Measurements from ENCODE around the gene FUBP1. TPM values are rescaled to one million over a fixed set of nuclear protein-coding genes. Genes with fewer than 3 reads are reported as not detected.

FUBP1 gene
- total and polyA plus RNA-seq, 2 donors (not counting 3 experiments of a cell fraction or from before 2014, with no cell fraction given), result 112 to 166 TPM

DNA sequence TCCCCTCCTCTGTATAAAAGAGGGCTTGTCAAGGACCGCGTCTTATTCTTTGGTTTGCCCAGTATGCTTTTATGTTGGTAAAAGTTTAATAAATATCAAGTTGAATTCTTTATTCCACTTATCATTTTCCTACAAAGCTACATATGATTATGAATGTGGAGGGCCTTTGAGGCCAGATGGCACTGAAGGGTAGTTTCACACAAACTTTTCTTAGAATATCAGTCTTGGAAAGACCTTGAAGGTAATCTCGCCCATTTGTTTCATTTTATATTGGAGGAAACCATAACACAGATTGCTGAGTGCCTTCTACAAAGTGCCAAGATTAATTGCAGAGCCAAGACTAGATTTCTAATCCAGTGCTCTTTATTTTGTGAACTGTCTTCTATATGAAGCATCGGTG is 5.8 kb upstream of the FUBP1 start:
- Histone ChIP-seq H3K9me3 (replicated peaks; ENCODE audit: control insufficient read depth, insufficient read depth, low read length) (no peaks in the 10 kb centered on the region), H2AFZ (ENCODE audit: low read depth, low read length) (no peak overlapping the region), H3K4me2 (ENCODE audit: insufficient read depth, low read length) (no peak overlapping the region), H3K27me3 (ENCODE audit: control insufficient read depth in 2 of 2, insufficient read depth in 2 of 2, low read length in 2 of 2) (no peaks in the 10 kb centered on the region), H3K4me3 (replicated peaks in 1 of 3; ENCODE audit: insufficient read depth in 1 of 3, low read depth in 1 of 3, low read length in 3 of 3) (no peak overlapping the region), H3K4me1 (ENCODE audit: control insufficient read depth, extremely low read depth, insufficient read depth, low read length) (peaks cover 14% of the 10 kb centered on the region), H3K9me1 (replicated peaks; ENCODE audit: control insufficient read depth, extremely low read depth, insufficient read depth, low read length) (no peaks in the 10 kb centered on the region), H4K20me1 (replicated peaks; ENCODE audit: control insufficient read depth, extremely low read depth, insufficient read depth, low read length) (peaks cover under 1% of the 10 kb centered on the region), H3K36me3 (ENCODE audit: control insufficient read depth in 2 of 2, extremely low read depth in 1 of 2, insufficient read depth in 2 of 2, low read length in 2 of 2) (peaks cover 0 to 5% of the 10 kb centered on the region in 2 experiments), H3K79me2 (ENCODE audit: control insufficient read depth, insufficient read depth, low read length) (peaks cover 80% of the 10 kb centered on the region), H3K27ac (ENCODE audit: insufficient read depth, low read depth, low read length) (no peak overlapping the region), H3K9ac (replicated peaks; ENCODE audit: extremely low read depth, insufficient read depth, low read length) (no peak overlapping the region)
- DNase-seq (ENCODE audit: low read depth, low spot score), result no peak
- no peak for FAIRE-seq
- CTCF ChIA-PET, result no interaction called here
- POLR2A ChIA-PET, result no interaction called here
- no TSS peak for BruUV-seq (replicated peaks)
- dilution Hi-C loops (cut with MboI; ENCODE audit: extremely low pct_ligation_motif_present, low sequenced_read_pairs), result no loop called here
- intact Hi-C loops (cut with micrococcal nuclease), result no loop called here
- TF ChIP-seq, protein P1, sequence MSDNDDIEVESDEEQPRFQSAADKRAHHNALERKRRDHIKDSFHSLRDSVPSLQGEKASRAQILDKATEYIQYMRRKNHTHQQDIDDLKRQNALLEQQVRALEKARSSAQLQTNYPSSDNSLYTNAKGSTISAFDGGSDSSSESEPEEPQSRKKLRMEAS (IDR thresholded peaks at IDR 0.05; ENCODE audit: insufficient read depth, insufficient read length), result no peak
- TF ChIP-seq, protein P2, sequence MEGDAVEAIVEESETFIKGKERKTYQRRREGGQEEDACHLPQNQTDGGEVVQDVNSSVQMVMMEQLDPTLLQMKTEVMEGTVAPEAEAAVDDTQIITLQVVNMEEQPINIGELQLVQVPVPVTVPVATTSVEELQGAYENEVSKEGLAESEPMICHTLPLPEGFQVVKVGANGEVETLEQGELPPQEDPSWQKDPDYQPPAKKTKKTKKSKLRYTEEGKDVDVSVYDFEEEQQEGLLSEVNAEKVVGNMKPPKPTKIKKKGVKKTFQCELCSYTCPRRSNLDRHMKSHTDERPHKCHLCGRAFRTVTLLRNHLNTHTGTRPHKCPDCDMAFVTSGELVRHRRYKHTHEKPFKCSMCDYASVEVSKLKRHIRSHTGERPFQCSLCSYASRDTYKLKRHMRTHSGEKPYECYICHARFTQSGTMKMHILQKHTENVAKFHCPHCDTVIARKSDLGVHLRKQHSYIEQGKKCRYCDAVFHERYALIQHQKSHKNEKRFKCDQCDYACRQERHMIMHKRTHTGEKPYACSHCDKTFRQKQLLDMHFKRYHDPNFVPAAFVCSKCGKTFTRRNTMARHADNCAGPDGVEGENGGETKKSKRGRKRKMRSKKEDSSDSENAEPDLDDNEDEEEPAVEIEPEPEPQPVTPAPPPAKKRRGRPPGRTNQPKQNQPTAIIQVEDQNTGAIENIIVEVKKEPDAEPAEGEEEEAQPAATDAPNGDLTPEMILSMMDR (IDR thresholded peaks at IDR 0.05; ENCODE audit: extremely low read depth in 1 of 2, insufficient read depth in 1 of 2, low read depth in 1 of 2, low read length in 2 of 2), result no peak
- TF ChIP-seq POLR2AphosphoS5 (IDR thresholded peaks at IDR 0.05; ENCODE audit: insufficient read depth, low read depth, low read length) (no peak), POLR2A (IDR thresholded peaks at IDR 0.05; ENCODE audit: low read depth, low read length) (no peak), MYC (IDR thresholded peaks at IDR 0.05; ENCODE audit: low read depth, low read length) (no peak), GATA2 (IDR thresholded peaks at IDR 0.05; ENCODE audit: insufficient read depth, insufficient read length, low read depth, low read length) (no peak), JUN (IDR thresholded peaks at IDR 0.05; ENCODE audit: borderline replicate concordance, insufficient read depth, insufficient read length, low read depth) (no peak), EZH2 (IDR thresholded peaks at IDR 0.05; ENCODE audit: borderline replicate concordance, low read depth, low read length, severe bottlenecking) (no peak), FOS (IDR thresholded peaks at IDR 0.05; ENCODE audit: borderline replicate concordance, insufficient read depth, low read length) (no peak)
